Renal cortical epithelial cell (primary cell): ENCODE data around the gene GRM1. TPM values are rescaled to one million over a fixed set of nuclear protein-coding genes. Genes with fewer than 3 reads are reported as not detected.

Source experiments
- DNase-seq: peaks from one replicate; pipeline ENCODE4 v3.0.0-alpha.2; 2011; ENCODE audit warnings: low read depth
- total RNA-seq: library from RNA; depleted of rRNA; stranded (reverse); fragments of >200 nt; gene quantifications from 2 replicates; pipeline ENCODE4 v1.2.3, GENCODE V29; 2014

Gene GRM1
- total RNA-seq, 1 donor from 2014 or later = 0.10 TPM

- peak; percentile 68 for DNase-seq
Observed at GRCh38 chr6:146271163-146271562, 242.3 kb downstream of the GRM1 start.

GRCh38 chr6:146273490-146273889 is 244.6 kb downstream of the GRM1 start:
- DNase-seq = no peak

- DNase-seq = no peak
Observed at GRCh38 chr6:146277142-146277541, 248.3 kb downstream of the GRM1 start.

GRCh38 chr6:146281651-146282362 is 252.9 kb downstream of the GRM1 start:
- no peak for DNase-seq

- no peak for DNase-seq
Observed at GRCh38 chr6:146282837-146283236, 254.0 kb downstream of the GRM1 start.

- DNase-seq = no peak
Observed at GRCh38 chr6:146284311-146284710, 255.4 kb downstream of the GRM1 start.

GRCh38 chr6:146286961-146287360 is 258.1 kb downstream of the GRM1 start:
- DNase-seq = no peak

- DNase-seq = no peak
Observed at GRCh38 chr6:146287691-146288369, 259.0 kb downstream of the GRM1 start.

- DNase-seq = peak; percentile 65
Observed at GRCh38 chr6:146289816-146290588, 261.1 kb downstream of the GRM1 start.

GRCh38 chr6:146290589-146290901 is 261.7 kb downstream of the GRM1 start:
- DNase-seq = no peak

- DNase-seq = no peak
Observed at GRCh38 chr6:146292506-146292905, 263.6 kb downstream of the GRM1 start.

- no peak for DNase-seq
Observed at GRCh38 chr6:146295695-146296094, 266.8 kb downstream of the GRM1 start.

- peak; percentile 66 for DNase-seq
Observed at GRCh38 chr6:146297815-146298214, 269.0 kb downstream of the GRM1 start.

GRCh38 chr6:146300521-146300920 is 271.7 kb downstream of the GRM1 start:
- DNase-seq = no peak

GRCh38 chr6:146301764-146302163 is 272.9 kb downstream of the GRM1 start:
- peak; percentile 15 for DNase-seq

GRCh38 chr6:146302994-146303393 is 274.1 kb downstream of the GRM1 start:
- no peak for DNase-seq

- no peak for DNase-seq
Observed at GRCh38 chr6:146304181-146304580, 275.3 kb downstream of the GRM1 start.

GRCh38 chr6:146305092-146305491 is 276.2 kb downstream of the GRM1 start:
- DNase-seq = peak; percentile 7

- DNase-seq = no peak
Observed at GRCh38 chr6:146305951-146306350, 277.1 kb downstream of the GRM1 start.

- DNase-seq = no peak
Observed at GRCh38 chr6:146310628-146311027, 281.8 kb downstream of the GRM1 start.

- no peak for DNase-seq
Observed at GRCh38 chr6:146311079-146311478, 282.2 kb downstream of the GRM1 start.

- peak; percentile 24 for DNase-seq
Observed at GRCh38 chr6:146312608-146313007, 283.7 kb downstream of the GRM1 start.
